Suprapubic skin (tissue), 4 donors: Measurements from ENCODE around the gene MAPK12.

ENCODE experiments used
- CTCF ChIP-seq, 2 donors: fragments of 200-600 bp in 1 of 2; fragments of 450-650 bp in 1 of 2; sonication (generic) in 1 of 2; IDR thresholded peaks; one replicate each; pipeline ENCODE4 v1.5.1; 2016 to 2019; ENCODE audit warnings: antibody characterized with exemption in 2 of 2, mild to moderate bottlenecking in 1 of 2, moderate library complexity in 1 of 2
- EP300 ChIP-seq: sonication (generic); formaldehyde crosslinking; IDR thresholded peaks from one replicate; pipeline ENCODE4 v1.6.1; 2017; ENCODE audit warnings: antibody characterized with exemption
- POLR2A ChIP-seq, 2 donors: fragments of 450-650 bp; IDR thresholded peaks; one replicate each; pipeline ENCODE4 v1.6.1; 2017; ENCODE audit warnings: antibody characterized with exemption in 2 of 2, mild to moderate bottlenecking in 2 of 2, moderate library complexity in 2 of 2
- POLR2AphosphoS5 ChIP-seq, 3 donors: sonication (generic); formaldehyde crosslinking; IDR thresholded peaks; one replicate each; pipeline ENCODE4 v1.6.1; 2017; ENCODE audit warnings: antibody characterized with exemption in 3 of 3

DNA sequence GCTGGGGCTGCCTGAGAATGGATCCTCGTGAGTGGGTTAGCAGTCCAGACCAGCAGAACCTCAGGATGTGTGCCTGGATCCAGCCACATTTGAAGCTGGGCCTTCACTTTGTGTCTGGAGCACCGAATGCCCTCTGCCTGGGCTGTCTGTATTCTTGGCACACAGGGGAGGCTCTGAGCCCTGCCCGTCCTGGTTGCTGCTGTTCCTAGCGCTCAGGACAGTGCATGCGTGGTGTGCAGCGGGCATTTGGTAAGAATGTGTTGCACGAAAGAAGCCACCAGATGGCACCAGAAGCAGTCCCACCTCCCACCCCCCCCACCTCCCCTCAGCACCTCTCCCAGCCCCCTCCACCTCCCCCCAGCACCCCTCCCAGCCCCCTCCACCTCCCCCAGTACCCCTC, 12.8 kb upstream of the MAPK12 start:
- peak in 1 of 2 donors; percentile 33 for TF ChIP-seq CTCF (IDR thresholded peaks at IDR 0.05)
- TF ChIP-seq EP300 = no peak
- no peak for TF ChIP-seq POLR2A (IDR thresholded peaks at IDR 0.05)
- no peak for TF ChIP-seq POLR2AphosphoS5 (IDR thresholded peaks at IDR 0.05)
